BLaER1 treated with 17β-estradiol and CSF1 and Interleukin-3, amounts not matched to agents 10 nM and 100 nM (cell line): ENCODE data around the gene PRKRA.

Source experiments
- H3K27ac ChIP-seq, 11 experiments: shearing (Covaris generic); formaldehyde crosslinking; 2 replicates each; pipeline ENCODE4 v1.8.1; 2022
- H3K27me3 ChIP-seq, 11 experiments: shearing (Covaris generic); formaldehyde crosslinking; 2 replicates each; pipeline ENCODE4 v1.8.1; 2022
- H3K36me3 ChIP-seq, 11 experiments: shearing (Covaris generic); formaldehyde crosslinking; 2 replicates each; pipeline ENCODE4 v1.8.1; 2022
- H3K4me1 ChIP-seq, 10 experiments: shearing (Covaris generic); formaldehyde crosslinking; 2 replicates each; pipeline ENCODE4 v1.8.1; 2022
- H3K4me2 ChIP-seq, 11 experiments: shearing (Covaris generic); formaldehyde crosslinking; 2 replicates each; pipeline ENCODE4 v1.8.1; 2022
- H3K4me3 ChIP-seq, 10 experiments: shearing (Covaris generic); formaldehyde crosslinking; 2 replicates each; pipeline ENCODE4 v1.8.1; 2022
- H3K9ac ChIP-seq, 11 experiments: shearing (Covaris generic); formaldehyde crosslinking; 2 replicates each; pipeline ENCODE4 v1.8.1; 2022
- H3K9me3 ChIP-seq, 11 experiments: shearing (Covaris generic); formaldehyde crosslinking; replicated peaks in 1 of 11; 2 replicates each; pipeline ENCODE4 v1.8.1; 2022
- H4K20me1 ChIP-seq, 11 experiments: shearing (Covaris generic); formaldehyde crosslinking; 2 replicates each; pipeline ENCODE4 v1.8.1; 2022
- Cebpa-rat ChIP-seq, 11 experiments: shearing (Covaris generic); IDR thresholded peaks; 2 replicates each; pipeline ENCODE4 v1.8.1; 2022

Gene PRKRA

DNA sequence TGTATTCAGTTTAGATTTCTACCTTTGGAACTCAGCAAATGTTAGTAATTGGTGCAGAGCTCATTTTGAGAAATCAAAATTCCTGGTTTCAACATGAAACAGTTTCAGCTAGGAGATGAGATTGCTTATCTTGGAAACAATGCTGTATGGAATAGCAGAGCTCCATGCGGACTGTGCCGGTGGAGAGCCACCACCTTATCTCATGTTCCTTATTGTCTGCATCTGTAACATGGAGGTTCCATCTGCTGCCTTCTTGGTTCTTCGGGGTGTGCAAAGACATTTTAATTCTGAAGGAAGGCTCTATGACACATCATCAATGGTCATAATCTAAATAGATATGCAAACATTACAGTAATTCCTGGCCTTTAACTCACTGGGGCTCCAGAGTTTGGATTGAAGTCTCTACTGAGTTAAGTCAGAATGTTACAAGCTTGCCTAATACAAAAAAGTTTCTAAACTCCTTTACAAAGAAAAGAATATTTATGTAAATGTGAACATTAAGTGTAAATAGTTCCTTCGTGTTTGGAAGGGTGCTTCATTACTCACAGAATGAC is 65.3 kb downstream of the PRKRA start:
- Histone ChIP-seq H4K20me1 (no peaks in the 10 kb centered on the region), H3K4me3 (no peak overlapping the region), H3K4me2 (no peak overlapping the region), H3K27ac (no peak overlapping the region), H3K9me3 (no peaks in the 10 kb centered on the region), H3K36me3 (no peaks in the 10 kb centered on the region), H3K9ac (no peak overlapping the region), H3K27me3 (no peaks in the 10 kb centered on the region), H3K4me1 (no peaks in the 10 kb centered on the region)
- TF ChIP-seq Cebpa-rat (IDR thresholded peaks at IDR 0.05), result no peak

DNA sequence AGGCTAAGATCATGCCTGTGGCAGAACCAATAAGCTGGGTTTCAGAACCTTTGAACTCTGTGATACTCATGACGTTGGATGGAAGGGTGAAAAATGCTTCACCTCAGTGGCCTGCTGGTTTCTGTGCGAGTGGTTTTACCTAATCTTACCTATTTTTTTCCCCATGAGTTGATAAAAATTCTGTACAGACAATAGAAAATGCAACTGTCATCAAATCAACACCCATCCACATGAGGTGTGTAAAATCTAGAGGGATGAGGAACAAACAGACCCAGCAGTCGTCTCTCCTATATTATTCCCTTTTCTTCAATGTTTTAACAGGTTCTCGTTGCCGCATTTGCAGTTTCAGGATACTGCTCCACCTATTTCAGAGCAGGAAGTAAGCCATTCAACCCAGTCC is 67.3 kb downstream of the PRKRA start:
- H3K27me3 ChIP-seq, result no peaks in the 10 kb centered on the region
- H3K9ac ChIP-seq, result no peak overlapping the region
- H3K4me2 ChIP-seq, result no peak overlapping the region
- no peak overlapping the region for H3K4me3 ChIP-seq
- H3K4me1 ChIP-seq, result no peaks in the 10 kb centered on the region
- H4K20me1 ChIP-seq, result no peaks in the 10 kb centered on the region
- no peaks in the 10 kb centered on the region for H3K9me3 ChIP-seq
- H3K27ac ChIP-seq, result no peak overlapping the region
- H3K36me3 ChIP-seq, result no peaks in the 10 kb centered on the region
- no peak for TF ChIP-seq Cebpa-rat (IDR thresholded peaks at IDR 0.05)
